CD14-positive monocyte (primary cell): ENCODE measurements around the gene EIF3K. TPM values are rescaled to one million over a fixed set of nuclear protein-coding genes. Genes with fewer than 3 reads are reported as not detected.

Source experiments
- DNase-seq, 3 donors: peaks; one replicate each; pipeline ENCODE4 v3.0.0-alpha.2; 2011 to 2022
- H2AFZ ChIP-seq: 2 replicates; pipeline ENCODE4 v1.6.0; 2012; ENCODE audit warnings: mild to moderate bottlenecking, low read depth, low read length, inconsistent platforms; ENCODE audit not compliant: insufficient read depth, poor library complexity, severe bottlenecking
- H3K27ac ChIP-seq, 2 donors: 1 replicate in 1 of 2; 2 replicates in 1 of 2; pipeline ENCODE4 v1.5.1; 2012 to 2013; ENCODE audit warnings: low read length in 2 of 2, control low read depth in 1 of 2, inconsistent platforms in 1 of 2, low read depth in 1 of 2, mild to moderate bottlenecking in 1 of 2
- H3K27me3 ChIP-seq, 2 donors: one replicate each; pipeline versions ENCODE4 v1.6.0 to v1.6.1; 2011 to 2013; ENCODE audit warnings: low read length in 2 of 2; ENCODE audit not compliant: control insufficient read depth in 2 of 2, insufficient read depth in 2 of 2
- H3K36me3 ChIP-seq, 2 donors: replicated peaks in 1 of 2; 1 replicate in 1 of 2; 2 replicates in 1 of 2; pipeline versions ENCODE4 v1.5.1 to v1.6.1; 2012 to 2013; ENCODE audit warnings: low read length in 2 of 2, control low read depth in 1 of 2, inconsistent platforms in 1 of 2, mild to moderate bottlenecking in 1 of 2; ENCODE audit not compliant: insufficient read depth in 2 of 2, control insufficient read depth in 1 of 2
- H3K4me1 ChIP-seq, 2 donors: 1 replicate in 1 of 2; 2 replicates in 1 of 2; pipeline versions ENCODE4 v1.5.1 to v1.6.1; 2012 to 2013; ENCODE audit warnings: low read length in 2 of 2, control low read depth in 1 of 2, inconsistent platforms in 1 of 2, mild to moderate bottlenecking in 1 of 2, moderate library complexity in 1 of 2; ENCODE audit not compliant: insufficient read depth in 2 of 2, control insufficient read depth in 1 of 2
- H3K4me2 ChIP-seq: replicated peaks from 2 replicates; pipeline ENCODE3; 2012; ENCODE audit warnings: low read length, moderate library complexity, mild to moderate bottlenecking; ENCODE audit not compliant: poor library complexity, severe bottlenecking; ENCODE audit errors: extremely low read depth
- H3K4me3 ChIP-seq, 3 experiments: fragments of 200-600 bp in 1 of 3; sonication (generic) in 1 of 3; replicated peaks in 1 of 3; 1 replicate in 2 of 3; 2 replicates in 1 of 3; pipeline ENCODE4 v1.5.1; 2011 to 2013; ENCODE audit warnings: low read length in 3 of 3, mild to moderate bottlenecking in 3 of 3, control low read depth in 2 of 3, low read depth in 2 of 3, inconsistent platforms in 1 of 3, moderate library complexity in 1 of 3
- H3K79me2 ChIP-seq: 2 replicates; pipeline ENCODE4 v1.6.0; 2012; ENCODE audit warnings: mild to moderate bottlenecking, control low read depth, inconsistent platforms, low read length, moderate library complexity; ENCODE audit not compliant: insufficient read depth
- H3K9ac ChIP-seq: 2 replicates; pipeline ENCODE4 v1.6.0; 2017; ENCODE audit warnings: low read length, mild to moderate bottlenecking; ENCODE audit not compliant: insufficient read depth, poor library complexity, severe bottlenecking
- H3K9me3 ChIP-seq, 2 donors: replicated peaks in 1 of 2; 1 replicate in 1 of 2; 2 replicates in 1 of 2; pipeline versions ENCODE4 v1.5.1 to v1.6.1; 2012 to 2013; ENCODE audit warnings: low read length in 2 of 2, control low read depth in 1 of 2; ENCODE audit not compliant: control insufficient read depth in 1 of 2, insufficient read depth in 1 of 2
- H4K20me1 ChIP-seq: 2 replicates; pipeline ENCODE4 v1.6.0; 2012; ENCODE audit warnings: mild to moderate bottlenecking, low read length, control low read depth, moderate library complexity; ENCODE audit not compliant: insufficient read depth
- H3K27ac Mint-ChIP-seq, 7 donors: one replicate each; pipeline ENCODE4 v1.8.0; 2020; ENCODE audit warnings: mild to moderate bottlenecking in 7 of 7, mixed read lengths in 7 of 7, moderate library complexity in 6 of 7, inconsistent platforms in 2 of 7
- H3K27me3 Mint-ChIP-seq, 3 donors: one replicate each; pipeline ENCODE4 v1.8.0; 2021 to 2022; ENCODE audit warnings: low read depth in 3 of 3, mild to moderate bottlenecking in 3 of 3, mixed read lengths in 3 of 3, moderate library complexity in 3 of 3, inconsistent platforms in 1 of 3
- H3K36me3 Mint-ChIP-seq, 2 donors: one replicate each; pipeline ENCODE4 v1.8.0; 2020; ENCODE audit warnings: mixed read lengths in 2 of 2, inconsistent platforms in 1 of 2, mild to moderate bottlenecking in 1 of 2
- H3K4me1 Mint-ChIP-seq: one replicate; pipeline ENCODE4 v1.8.0; 2020; ENCODE audit warnings: mild to moderate bottlenecking, mixed read lengths
- H3K4me3 Mint-ChIP-seq, 2 donors: one replicate each; pipeline ENCODE4 v1.8.0; 2020; ENCODE audit warnings: mild to moderate bottlenecking in 2 of 2, mixed read lengths in 2 of 2, moderate library complexity in 1 of 2
- H3K9me3 Mint-ChIP-seq, 7 donors: one replicate each; pipeline ENCODE4 v1.8.0; 2020 to 2022; ENCODE audit warnings: mixed read lengths in 7 of 7, mild to moderate bottlenecking in 6 of 7, moderate library complexity in 6 of 7, inconsistent platforms in 2 of 7
- CTCF ChIP-seq: fragments of 200-600 bp; IDR thresholded peaks from one replicate; pipeline ENCODE4 v1.8.0; 2022; ENCODE audit warnings: antibody characterized with exemption, mild to moderate bottlenecking
- WGBS: methylation state at CpG from one replicate; pipeline ENCODE4 v1.1.5; 2013; ENCODE audit warnings: missing lambda C conversion rate; ENCODE audit not compliant: insufficient coverage; 5-methylcytosine and 5-hydroxymethylcytosine counted together
- intact Hi-C, 2 donors: fragments of 100-400 bp; cut with micrococcal nuclease; formaldehyde crosslinking; loops; one replicate each; pipeline versions ENCODE4 v1.15.0 to v1.15.1; 2023
- polyA plus RNA-seq, 3 donors: library from polyadenylated mRNA; depleted of rRNA in 1 of 3; unstranded in 2 of 3; stranded (reverse) in 1 of 3; fragments of 300-500 nt in 2 of 3; fragments of >200 nt in 1 of 3; fragmentation: Illumina TruSeq in 2 of 3; gene quantifications; 1 replicate in 2 of 3; 2 replicates in 1 of 3; pipeline ENCODE4 v1.2.3, GENCODE V29; 2012 to 2021

The EIF3K gene
- polyA plus RNA-seq, 3 donors: 326 to 1,088 (median 381) TPM

- H3K36me3 ChIP-seq: no peaks in the 10 kb centered on the region
- no peaks in the 10 kb centered on the region for H3K27me3 ChIP-seq
- peaks cover 98% of the 10 kb centered on the region for H4K20me1 ChIP-seq
- no peak for TF ChIP-seq CTCF
- H3K4me1 ChIP-seq: peaks cover 85 to 88% of the 10 kb centered on the region in 2 donors
- intact Hi-C loops: no loop called here
- Mint-ChIP-seq H3K9me3 (no peaks in the 10 kb centered on the region), H3K27ac (peak overlapping the region; percentile 87 to 95 (median 93)), H3K27me3 (no peaks in the 10 kb centered on the region), H3K36me3 (peaks cover 10 to 20% of the 10 kb centered on the region in 2 donors), H3K4me1 (peaks cover 95% of the 10 kb centered on the region), H3K4me3 (peak overlapping the region in 1 of 2 donors; percentile 54)
- H3K9me3 ChIP-seq: no peaks in the 10 kb centered on the region
- peak overlapping the region; percentile 39 for H3K9ac ChIP-seq
- H3K27ac ChIP-seq: peak overlapping the region; percentile 50 to 81
- peaks cover 100% of the 10 kb centered on the region for H3K79me2 ChIP-seq
- H3K4me3 ChIP-seq: peak overlapping the region in 1 of 3 experiments; percentile 33
- 9% methylated on average over 4 of the region's 10 CpGs for WGBS
- H3K4me2 ChIP-seq: peak overlapping the region; percentile 51
- H2AFZ ChIP-seq: no peak overlapping the region
- DNase-seq: peak in 1 of 3 donors; percentile 47
Observed at GRCh38 chr19:38666663-38667511, 47.9 kb downstream of the EIF3K start.

- H3K4me1 ChIP-seq: peaks cover 77 to 80% of the 10 kb centered on the region in 2 donors
- Mint-ChIP-seq H3K9me3 (no peaks in the 10 kb centered on the region), H3K27ac (peak overlapping the region; percentile 87 to 95 (median 93)), H3K27me3 (no peaks in the 10 kb centered on the region), H3K4me1 (peaks cover 86% of the 10 kb centered on the region), H3K4me3 (peak overlapping the region; percentile 39 to 80), H3K36me3 (peaks cover 11 to 25% of the 10 kb centered on the region in 2 donors)
- no peaks in the 10 kb centered on the region for H3K9me3 ChIP-seq
- H4K20me1 ChIP-seq: peaks cover 91% of the 10 kb centered on the region
- H3K27ac ChIP-seq: peak overlapping the region; percentile 46 to 81
- H3K4me3 ChIP-seq: peak overlapping the region in 1 of 3 experiments; percentile 33
- intact Hi-C loops: no loop called here
- TF ChIP-seq CTCF: no peak
- peak overlapping the region; percentile 39 for H3K9ac ChIP-seq
- DNase-seq: peak; percentile 42 to 56 (median 54)
- no peak overlapping the region for H2AFZ ChIP-seq
- no peaks in the 10 kb centered on the region for H3K27me3 ChIP-seq
- peak overlapping the region; percentile 51 for H3K4me2 ChIP-seq
- peaks cover 100% of the 10 kb centered on the region for H3K79me2 ChIP-seq
- 10% methylated on average over 5 of the region's 8 CpGs for WGBS
- no peaks in the 10 kb centered on the region for H3K36me3 ChIP-seq
Observed at GRCh38 chr19:38667661-38668171, 48.7 kb downstream of the EIF3K start.
